GM23248 (cell line): ENCODE data around the gene GABRG3.

ENCODE experiments used
- EZH2 ChIP-seq: fragments of 200-600 bp; sonication (generic); IDR thresholded peaks from 2 replicates; pipeline ENCODE4 v1.6.1; 2018; ENCODE audit warnings: antibody characterized with exemption, mild to moderate bottlenecking; ENCODE audit not compliant: insufficient read depth, poor library complexity, severe bottlenecking
- EZH2phosphoT487 ChIP-seq: fragments of 200-600 bp; sonication (generic); IDR thresholded peaks from 2 replicates; pipeline ENCODE4 v1.6.1; 2018; ENCODE audit warnings: antibody characterized with exemption, moderate library complexity, mild to moderate bottlenecking, low read depth; ENCODE audit not compliant: insufficient read depth

DNA sequence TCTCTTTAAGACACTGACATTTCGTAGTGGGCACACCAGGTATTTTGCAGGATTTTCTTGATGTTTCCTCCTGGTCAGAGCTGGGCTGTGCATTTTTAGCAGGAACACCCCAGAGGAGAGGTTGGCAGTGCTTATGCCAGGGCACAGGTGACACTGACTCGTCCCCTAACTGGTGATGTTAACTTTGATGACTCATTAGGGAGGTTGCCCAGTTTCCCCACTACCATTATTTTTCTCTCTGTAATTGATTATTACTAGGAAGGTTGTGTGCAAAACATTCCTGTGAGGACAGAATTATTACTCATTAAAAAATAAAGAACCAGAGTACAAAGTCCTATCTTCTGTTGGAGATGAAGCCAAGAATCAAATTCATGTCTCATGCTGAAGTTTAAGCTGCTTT lies 394.5 kb downstream of the GABRG3 start:
- no peak for TF ChIP-seq EZH2phosphoT487
- TF ChIP-seq EZH2, result no peak
